ENCODE data around the gene YTHDC1. TPM values are rescaled to one million over a fixed set of nuclear protein-coding genes. Genes with fewer than 3 reads are reported as not detected.
A peak's percentile ranks its signal among the peaks of the same experiment; 100 is the strongest.

The YTHDC1 gene
- total and polyA plus RNA-seq, 8 donors = 55.0 to 228 (median 181) TPM

GRCh38 chr4:68360231-68360968 lies 10.5 kb upstream of the YTHDC1 start:
- H3K4me1 ChIP-seq = no peaks in the 10 kb centered on the region
- no peaks in the 10 kb centered on the region for H3K36me3 ChIP-seq
- intact Hi-C loops (cut with DNase I) = no loop called here
- TF ChIP-seq CTCF (IDR thresholded peaks at IDR 0.05) = no peak
- ATAC-seq (no peak), DNase-seq (no peak)
- H3K27ac ChIP-seq = no peak overlapping the region
- H3K9me3 ChIP-seq = no peaks in the 10 kb centered on the region
- no peaks in the 10 kb centered on the region for H3K27me3 ChIP-seq
- H3K4me3 ChIP-seq = no peak overlapping the region

- H3K36me3 ChIP-seq = no peaks in the 10 kb centered on the region
- intact Hi-C loops (cut with DNase I) = no loop called here
- no peak overlapping the region for H3K27ac ChIP-seq
- ATAC-seq = no peak
- TF ChIP-seq CTCF (IDR thresholded peaks at IDR 0.05) = no peak
- no peaks in the 10 kb centered on the region for H3K27me3 ChIP-seq
- no peak for DNase-seq
- no peaks in the 10 kb centered on the region for H3K4me1 ChIP-seq
- H3K4me3 ChIP-seq = no peak overlapping the region
- H3K9me3 ChIP-seq = no peaks in the 10 kb centered on the region
Observed at GRCh38 chr4:68359508-68359907, 9.6 kb upstream of the YTHDC1 start.

GRCh38 chr4:68358988-68359387 lies 9.1 kb upstream of the YTHDC1 start:
- TF ChIP-seq CTCF (IDR thresholded peaks at IDR 0.05) = no peak
- Histone ChIP-seq H3K4me3 (no peak overlapping the region), H3K27ac (no peak overlapping the region), H3K36me3 (no peaks in the 10 kb centered on the region), H3K27me3 (no peaks in the 10 kb centered on the region), H3K4me1 (no peaks in the 10 kb centered on the region), H3K9me3 (no peaks in the 10 kb centered on the region)
- ATAC-seq (no peak), DNase-seq (no peak)
- intact Hi-C loops (cut with DNase I) = no loop called here

- peaks cover 0 to 5% of the 10 kb centered on the region in 2 donors for H3K27me3 ChIP-seq
- DNase-seq (no peak), ATAC-seq (no peak)
- no peaks in the 10 kb centered on the region for H3K9me3 ChIP-seq
- H3K36me3 ChIP-seq = no peaks in the 10 kb centered on the region
- H3K4me3 ChIP-seq = no peak overlapping the region
- H3K27ac ChIP-seq = no peak overlapping the region
- intact Hi-C loops (cut with DNase I) = no loop called here
- TF ChIP-seq CTCF (IDR thresholded peaks at IDR 0.05) = no peak
- H3K4me1 ChIP-seq = peaks cover 0 to 13% of the 10 kb centered on the region in 2 donors
Observed at GRCh38 chr4:68352791-68353190, 2.9 kb upstream of the YTHDC1 start.

- peak overlapping the region; percentile 96 to 99 for H3K27ac ChIP-seq
- H3K9me3 ChIP-seq = no peaks in the 10 kb centered on the region
- TF ChIP-seq CTCF (IDR thresholded peaks at IDR 0.05) = no peak
- peak overlapping the region; percentile 76 to 79 for H3K4me3 ChIP-seq
- peak in 3 of 4 donors; percentile 58 to 63 (median 58) for DNase-seq
- ATAC-seq = peak; percentile 35
- peaks cover 11 to 49% of the 10 kb centered on the region in 2 donors for H3K4me1 ChIP-seq
- intact Hi-C loops (cut with DNase I) = no loop called here
- H3K27me3 ChIP-seq = peaks cover 0 to 5% of the 10 kb centered on the region in 2 donors
- no peaks in the 10 kb centered on the region for H3K36me3 ChIP-seq
Observed at GRCh38 chr4:68349279-68349648, 626 bp downstream of the YTHDC1 start.
